Upper lobe of left lung (tissue), 4 donors: ENCODE results near the gene GPR180.

Experiments used
- CTCF ChIP-seq, 6 experiments: fragments of 450-650 bp in 4 of 6; fragments of 200-600 bp in 2 of 6; sonication (generic) in 2 of 6; IDR thresholded peaks; one replicate each; pipeline ENCODE4 v1.5.1; 2016 to 2019; ENCODE audit warnings: antibody characterized with exemption in 6 of 6
- POLR2A ChIP-seq, 4 donors: fragments of 450-650 bp; IDR thresholded peaks; one replicate each; pipeline ENCODE4 v1.5.1; 2016 to 2017; ENCODE audit warnings: antibody characterized with exemption in 4 of 4, mild to moderate bottlenecking in 2 of 4
- POLR2AphosphoS5 ChIP-seq, 2 donors: sonication (generic); formaldehyde crosslinking; IDR thresholded peaks; one replicate each; pipeline ENCODE4 v1.5.1; 2017; ENCODE audit warnings: antibody characterized with exemption in 2 of 2

GRCh38 chr13:94557684-94558235 is 43.9 kb upstream of the GPR180 start:
- TF ChIP-seq POLR2AphosphoS5 (IDR thresholded peaks at IDR 0.05): no peak
- no peak for TF ChIP-seq CTCF (IDR thresholded peaks at IDR 0.05)
- no peak for TF ChIP-seq POLR2A (IDR thresholded peaks at IDR 0.05)
